Keratinocyte (primary cell): Measurements from ENCODE around the gene HS3ST1. TPM values are rescaled to one million over a fixed set of nuclear protein-coding genes. Genes with fewer than 3 reads are reported as not detected.

Experiments
- DNase-seq: peaks from one replicate; pipeline ENCODE4 v3.0.0-alpha.2; 2011; ENCODE audit warnings: low read depth, missing footprints, low spot score
- FAIRE-seq: peaks from 2 replicates; lab custom pipeline; 2011; peaks lifted over from hg19 to GRCh38; lab: Jason Lieb, UNC
- H2AFZ ChIP-seq: 2 replicates; pipeline ENCODE4 v1.6.0; 2012; ENCODE audit warnings: low read length, control low read depth, inconsistent platforms; ENCODE audit not compliant: control insufficient read depth
- H3K27ac ChIP-seq: 2 replicates; pipeline ENCODE4 v1.5.1; 2011; ENCODE audit warnings: low read length; ENCODE audit not compliant: control insufficient read depth, insufficient read depth
- H3K27me3 ChIP-seq: 3 replicates; pipeline ENCODE4 v1.6.0; 2011; ENCODE audit warnings: low read length; ENCODE audit not compliant: control insufficient read depth, insufficient read depth; ENCODE audit errors: extremely low read depth
- H3K36me3 ChIP-seq, 2 experiments: 2 replicates in 1 of 2; 3 replicates in 1 of 2; pipeline ENCODE4 v1.5.1; 2011; ENCODE audit warnings: low read length in 2 of 2, mild to moderate bottlenecking in 1 of 2; ENCODE audit not compliant: control insufficient read depth in 2 of 2, insufficient read depth in 2 of 2; ENCODE audit errors: extremely low read depth in 1 of 2
- H3K4me1 ChIP-seq: 3 replicates; pipeline ENCODE4 v1.5.1; 2011; ENCODE audit warnings: low read length; ENCODE audit not compliant: control insufficient read depth, insufficient read depth; ENCODE audit errors: extremely low read depth
- H3K4me2 ChIP-seq: 3 replicates; pipeline ENCODE4 v1.6.0; 2011; ENCODE audit warnings: low read depth, low read length; ENCODE audit not compliant: control insufficient read depth, insufficient read depth; ENCODE audit errors: extremely low read depth
- H3K4me3 ChIP-seq, 3 experiments: fragments of 200-600 bp in 1 of 3; sonication (generic) in 1 of 3; 2 replicates in 2 of 3; 3 replicates in 1 of 3; pipeline ENCODE4 v1.5.1; 2011 to 2016; ENCODE audit warnings: low read length in 3 of 3, mild to moderate bottlenecking in 3 of 3, control low read depth in 2 of 3, inconsistent platforms in 1 of 3, low read depth in 1 of 3, mixed read lengths in 1 of 3, mixed run types in 1 of 3, moderate library complexity in 1 of 3; ENCODE audit not compliant: control insufficient read depth in 2 of 3, insufficient read depth in 2 of 3; ENCODE audit errors: extremely low read depth in 1 of 3
- H3K79me2 ChIP-seq: 2 replicates; pipeline ENCODE4 v1.6.0; 2012; ENCODE audit warnings: low read length; ENCODE audit not compliant: control insufficient read depth, insufficient read depth
- H3K9ac ChIP-seq: 3 replicates; pipeline ENCODE4 v1.6.0; 2011; ENCODE audit warnings: low read length; ENCODE audit not compliant: control insufficient read depth, insufficient read depth; ENCODE audit errors: extremely low read depth
- H3K9me1 ChIP-seq: 3 replicates; pipeline ENCODE4 v1.6.0; 2011; ENCODE audit warnings: low read length; ENCODE audit not compliant: control insufficient read depth, insufficient read depth; ENCODE audit errors: extremely low read depth
- H3K9me3 ChIP-seq: 2 replicates; pipeline ENCODE4 v1.5.1; 2012; ENCODE audit warnings: low read depth, low read length; ENCODE audit not compliant: control insufficient read depth
- H4K20me1 ChIP-seq: 3 replicates; pipeline ENCODE4 v1.6.0; 2011; ENCODE audit warnings: low read length; ENCODE audit not compliant: control insufficient read depth, insufficient read depth; ENCODE audit errors: extremely low read depth
- EZH2 ChIP-seq: IDR thresholded peaks from one replicate; pipeline ENCODE4 v1.6.1; 2012; ENCODE audit warnings: inconsistent platforms, mild to moderate bottlenecking, low read length, moderate library complexity
- dilution Hi-C: fragments of 300-500 bp; cut with MboI; formaldehyde crosslinking; loops from one replicate; pipeline ENCODE4 v1.7.0; 2020; ENCODE audit warnings: low sequenced_read_pairs; ENCODE audit not compliant: extremely low pct_ligation_motif_present
- polyA plus RNA-seq, 5 experiments: library from polyadenylated mRNA; depleted of rRNA in 3 of 5; stranded (reverse) in 3 of 5; stranded (forward) in 1 of 5; unstranded in 1 of 5; fragments of >200 nt; gene quantifications; 1 replicate in 1 of 5; 2 replicates in 3 of 5; 3 replicates in 1 of 5; pipeline versions ENCODE4 v1.2.1 to v1.2.3, GENCODE V29; 2011 to 2012; ENCODE audit warnings: missing spikeins in 2 of 5, low read depth in 1 of 5, low replicate concordance in 1 of 5
- TF ChIP-seq, protein P1 (sequence below), 3 experiments: IDR thresholded peaks in 1 of 3; conservative IDR thresholded peaks in 1 of 3; optimal IDR thresholded peaks in 1 of 3; 2 replicates in 2 of 3; 3 replicates in 1 of 3; pipeline versions ENCODE3 to v1.5.1; 2011; ENCODE audit warnings: low read length in 3 of 3, mild to moderate bottlenecking in 3 of 3, moderate library complexity in 2 of 3, control low read depth in 1 of 3, inconsistent platforms in 1 of 3; ENCODE audit not compliant: insufficient read depth in 2 of 3; ENCODE audit errors: extremely low read depth in 1 of 3

HS3ST1 gene
- polyA plus RNA-seq, 1 donor (not counting 4 experiments of a cell fraction or from before 2014, with no cell fraction given), result 2.0 TPM

DNA sequence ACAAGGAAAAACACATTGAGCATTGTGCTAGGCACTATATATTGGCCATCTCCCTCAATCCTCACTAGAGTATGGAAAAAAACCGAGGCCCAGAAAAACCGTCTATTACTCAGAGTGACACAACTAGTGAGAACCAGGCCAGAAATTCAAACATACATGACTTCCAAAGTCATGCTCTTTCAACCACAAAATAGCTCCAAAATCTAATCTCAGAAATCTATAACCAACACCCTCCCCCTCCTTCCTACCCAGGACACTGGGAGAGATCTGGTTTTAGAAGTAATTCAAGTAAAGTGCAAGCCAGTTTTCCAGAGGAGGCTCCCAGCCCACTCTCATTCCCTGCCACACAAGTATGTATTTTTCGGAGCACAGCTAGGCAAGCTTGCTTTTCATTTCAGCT lies 7.6 kb downstream of the HS3ST1 start:
- Histone ChIP-seq H3K9me3 (no peaks in the 10 kb centered on the region), H3K4me3 (no peak overlapping the region), H3K27me3 (no peaks in the 10 kb centered on the region), H3K79me2 (peaks cover 99% of the 10 kb centered on the region), H3K9ac (no peak overlapping the region), H2AFZ (no peak overlapping the region), H3K4me2 (no peak overlapping the region), H3K9me1 (peaks cover 4% of the 10 kb centered on the region), H3K27ac (no peak overlapping the region), H3K36me3 (peaks cover 22 to 24% of the 10 kb centered on the region in 2 experiments), H3K4me1 (peaks cover 20% of the 10 kb centered on the region), H4K20me1 (no peaks in the 10 kb centered on the region)
- FAIRE-seq, result no peak
- TF ChIP-seq, protein P1, sequence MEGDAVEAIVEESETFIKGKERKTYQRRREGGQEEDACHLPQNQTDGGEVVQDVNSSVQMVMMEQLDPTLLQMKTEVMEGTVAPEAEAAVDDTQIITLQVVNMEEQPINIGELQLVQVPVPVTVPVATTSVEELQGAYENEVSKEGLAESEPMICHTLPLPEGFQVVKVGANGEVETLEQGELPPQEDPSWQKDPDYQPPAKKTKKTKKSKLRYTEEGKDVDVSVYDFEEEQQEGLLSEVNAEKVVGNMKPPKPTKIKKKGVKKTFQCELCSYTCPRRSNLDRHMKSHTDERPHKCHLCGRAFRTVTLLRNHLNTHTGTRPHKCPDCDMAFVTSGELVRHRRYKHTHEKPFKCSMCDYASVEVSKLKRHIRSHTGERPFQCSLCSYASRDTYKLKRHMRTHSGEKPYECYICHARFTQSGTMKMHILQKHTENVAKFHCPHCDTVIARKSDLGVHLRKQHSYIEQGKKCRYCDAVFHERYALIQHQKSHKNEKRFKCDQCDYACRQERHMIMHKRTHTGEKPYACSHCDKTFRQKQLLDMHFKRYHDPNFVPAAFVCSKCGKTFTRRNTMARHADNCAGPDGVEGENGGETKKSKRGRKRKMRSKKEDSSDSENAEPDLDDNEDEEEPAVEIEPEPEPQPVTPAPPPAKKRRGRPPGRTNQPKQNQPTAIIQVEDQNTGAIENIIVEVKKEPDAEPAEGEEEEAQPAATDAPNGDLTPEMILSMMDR (optimal IDR thresholded peaks at IDR 0.05 in 1 of 3, IDR thresholded peaks at IDR 0.05 in 1 of 3, conservative IDR thresholded peaks at IDR 0.05 in 1 of 3; ENCODE audit: extremely low read depth in 1 of 3, insufficient read depth in 2 of 3, low read length in 3 of 3), result no peak
- no peak for TF ChIP-seq EZH2
- DNase-seq, result no peak
- dilution Hi-C loops, result no loop called here

DNA sequence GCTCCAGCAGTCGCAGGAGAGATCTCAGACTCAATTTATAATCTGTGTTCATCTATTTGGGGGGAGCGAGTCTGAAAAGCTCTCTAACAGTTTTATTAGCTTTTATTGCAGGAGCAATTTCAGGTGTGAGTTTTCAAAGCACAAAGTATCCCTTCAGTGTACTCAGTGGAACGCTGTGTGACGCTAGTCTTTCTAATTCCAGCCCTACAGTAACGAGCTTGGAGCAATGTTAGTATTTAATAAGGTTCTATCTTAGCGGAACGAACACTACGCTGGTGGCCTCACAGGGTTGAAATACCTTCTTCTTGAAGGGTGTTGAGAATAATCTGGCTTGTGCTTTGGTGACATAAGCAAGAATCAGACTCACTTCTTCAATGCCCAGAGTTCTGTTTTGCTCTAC lies 8.4 kb downstream of the HS3ST1 start:
- no peak overlapping the region for H3K4me3 ChIP-seq
- no peaks in the 10 kb centered on the region for H3K27me3 ChIP-seq
- H3K36me3 ChIP-seq, result peaks cover 19 to 22% of the 10 kb centered on the region in 2 experiments
- dilution Hi-C loops, result no loop called here
- no peak for DNase-seq
- no peak overlapping the region for H3K27ac ChIP-seq
- H3K9me1 ChIP-seq, result peaks cover 2% of the 10 kb centered on the region
- no peak overlapping the region for H3K9ac ChIP-seq
- H3K4me2 ChIP-seq, result no peak overlapping the region
- H3K9me3 ChIP-seq, result no peaks in the 10 kb centered on the region
- H3K79me2 ChIP-seq, result peaks cover 96% of the 10 kb centered on the region
- H3K4me1 ChIP-seq, result peaks cover 17% of the 10 kb centered on the region
- FAIRE-seq, result peak; percentile 20
- H2AFZ ChIP-seq, result no peak overlapping the region
- TF ChIP-seq, protein P1 (optimal IDR thresholded peaks at IDR 0.05 in 1 of 3, IDR thresholded peaks at IDR 0.05 in 1 of 3, conservative IDR thresholded peaks at IDR 0.05 in 1 of 3; ENCODE audit: extremely low read depth in 1 of 3, insufficient read depth in 2 of 3, low read length in 3 of 3), result no peak
- no peaks in the 10 kb centered on the region for H4K20me1 ChIP-seq
